Urothelium cell line (cell line): ENCODE measurements around the gene YEATS4.

Experiments used
- DNase-seq: peaks from one replicate; pipeline ENCODE4 v3.0.0; 2011; ENCODE audit warnings: low spot score, mixed read lengths
- FAIRE-seq: peaks from 2 replicates; lab custom pipeline; 2011; peaks lifted over from hg19 to GRCh38; lab: Jason Lieb, UNC

Gene YEATS4

DNA sequence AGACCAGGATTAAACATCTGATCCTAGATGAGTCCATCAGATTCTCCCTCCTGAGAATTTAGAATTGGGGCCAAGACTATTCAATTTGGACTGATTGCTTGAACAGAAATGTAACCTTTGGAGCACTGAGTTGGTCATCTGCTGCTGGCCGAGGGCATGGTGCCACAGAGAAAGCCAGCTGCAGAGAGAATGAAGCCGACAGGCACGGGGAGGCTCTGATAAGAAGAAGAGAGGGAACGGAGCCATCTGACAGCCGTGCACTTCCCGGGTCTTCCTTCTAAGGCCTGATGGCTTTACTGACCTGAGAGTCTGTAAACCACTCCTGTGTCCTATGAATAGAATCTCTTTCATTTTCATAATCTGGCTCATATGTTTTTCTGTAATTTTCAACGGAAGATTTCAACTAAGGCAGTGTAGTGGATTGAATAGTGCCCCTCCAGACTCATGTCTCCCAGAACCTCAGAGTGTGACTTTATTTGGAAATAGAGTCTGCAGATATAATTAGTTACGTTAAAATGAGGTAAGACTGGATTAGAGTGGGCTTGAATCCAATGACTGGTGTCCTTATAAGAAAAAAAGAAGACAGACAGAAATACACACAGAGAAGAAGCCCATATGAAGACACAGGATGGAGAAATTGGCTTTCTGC lies 71.5 kb downstream of the YEATS4 start:
- DNase-seq, result no peak
- no peak for FAIRE-seq

DNA sequence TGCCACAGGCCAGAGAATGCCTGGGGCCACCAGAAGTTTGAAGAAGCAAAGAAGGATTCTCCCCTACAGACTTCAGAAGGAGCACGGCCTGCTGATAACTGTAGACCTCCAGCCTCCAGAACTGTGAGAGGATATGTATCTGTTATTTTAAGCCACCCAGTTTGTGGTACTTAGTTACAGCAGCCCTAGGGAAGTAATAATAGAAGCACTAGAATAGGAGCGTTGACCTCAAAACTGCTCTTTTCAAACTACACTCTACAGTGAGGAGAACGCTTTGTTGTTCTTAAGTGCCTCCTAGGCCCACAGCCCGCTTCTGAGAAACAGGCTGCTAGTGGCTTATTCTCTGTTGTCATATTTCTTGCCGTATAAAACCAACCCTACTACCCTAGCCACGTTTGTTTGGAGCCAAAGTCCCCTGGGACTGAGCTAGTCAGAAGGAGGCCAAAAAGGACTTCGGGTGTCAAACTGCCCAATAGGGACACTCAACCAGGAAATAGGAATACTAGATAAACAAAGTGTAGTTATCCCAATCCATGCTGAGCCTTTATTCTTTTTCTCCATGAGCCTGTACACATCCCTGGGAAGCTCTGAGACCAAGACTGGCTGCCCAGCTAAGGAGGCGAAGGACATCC lies 72.2 kb downstream of the YEATS4 start:
- no peak for DNase-seq
- FAIRE-seq, result no peak

DNA sequence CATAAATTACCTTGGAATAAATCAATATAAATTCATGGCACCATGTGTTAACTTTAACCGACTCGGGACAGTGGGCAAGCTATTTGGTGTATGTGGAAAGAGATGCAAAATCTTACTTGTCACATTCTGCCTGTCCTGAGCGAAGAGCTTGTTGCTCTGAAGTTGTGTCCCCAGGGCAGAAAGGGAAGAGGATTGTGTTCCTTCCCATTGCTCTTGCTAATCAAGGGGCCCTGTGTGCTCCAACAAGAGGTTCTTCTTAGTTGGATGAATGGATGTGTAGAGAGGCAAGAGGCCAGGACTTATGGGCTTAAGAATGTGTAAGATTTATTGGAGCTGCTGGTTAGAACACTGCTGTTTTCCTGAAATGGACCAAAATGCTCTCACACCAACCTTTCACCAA lies 74.1 kb downstream of the YEATS4 start:
- DNase-seq (no peak), FAIRE-seq (no peak)

DNA sequence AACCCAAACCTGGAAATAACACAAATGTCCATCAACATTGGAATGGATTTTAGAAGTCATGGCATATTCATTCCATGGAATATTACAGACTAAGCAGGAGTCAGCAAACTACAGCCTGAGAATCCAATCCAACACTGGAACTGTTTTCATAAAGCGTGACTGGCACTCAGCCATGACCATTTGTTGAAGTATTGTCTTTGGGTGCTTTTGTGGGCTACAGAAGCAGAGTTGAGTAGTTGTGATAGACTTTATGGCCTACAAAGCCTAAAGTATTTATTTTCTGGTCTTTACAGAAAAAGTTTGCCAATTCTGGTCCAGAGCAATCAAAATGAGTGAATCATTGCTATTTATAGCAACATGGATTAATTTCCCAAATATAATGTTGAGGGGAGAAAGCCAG lies 76.1 kb downstream of the YEATS4 start:
- FAIRE-seq (no peak), DNase-seq (no peak)

DNA sequence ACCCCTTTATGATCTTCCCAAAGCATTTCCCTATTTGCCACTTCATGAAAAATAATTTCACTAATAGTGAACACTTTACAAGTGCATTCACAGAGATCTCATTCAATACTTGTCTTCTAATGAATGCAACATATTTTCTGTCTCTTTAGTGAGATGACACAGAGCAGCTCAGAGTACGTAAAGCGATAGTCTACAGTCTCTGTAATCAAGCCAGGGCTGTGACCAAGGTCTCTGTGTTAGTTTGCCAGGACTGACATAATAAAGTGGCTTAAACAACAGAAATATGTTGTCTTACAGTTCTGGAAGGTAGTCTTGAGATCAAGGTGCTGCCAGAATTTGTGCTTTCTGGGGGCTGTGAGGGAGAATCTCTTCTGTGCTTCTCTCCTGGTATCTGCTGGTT lies 77.5 kb downstream of the YEATS4 start:
- no peak for DNase-seq
- FAIRE-seq, result no peak

DNA sequence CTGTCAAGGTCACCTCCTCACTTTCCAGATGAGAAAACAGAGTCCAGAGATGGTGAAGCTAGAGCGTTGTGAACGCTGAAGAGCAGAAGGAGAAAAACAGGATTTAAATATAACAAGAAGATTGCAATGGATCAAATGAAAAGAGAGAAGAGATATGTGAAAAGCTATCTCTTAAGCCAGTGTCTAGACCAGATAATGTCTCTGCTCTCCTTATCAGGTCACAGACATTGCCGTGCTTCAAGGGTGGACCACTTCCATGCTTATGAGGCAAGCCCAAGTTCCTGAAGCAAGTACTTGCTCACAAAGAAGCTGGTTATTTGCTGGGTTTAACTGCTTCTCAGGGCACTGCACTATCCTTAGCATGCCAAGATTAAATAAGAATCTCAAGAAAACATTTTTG lies 79.0 kb downstream of the YEATS4 start:
- DNase-seq (no peak), FAIRE-seq (no peak)

DNA sequence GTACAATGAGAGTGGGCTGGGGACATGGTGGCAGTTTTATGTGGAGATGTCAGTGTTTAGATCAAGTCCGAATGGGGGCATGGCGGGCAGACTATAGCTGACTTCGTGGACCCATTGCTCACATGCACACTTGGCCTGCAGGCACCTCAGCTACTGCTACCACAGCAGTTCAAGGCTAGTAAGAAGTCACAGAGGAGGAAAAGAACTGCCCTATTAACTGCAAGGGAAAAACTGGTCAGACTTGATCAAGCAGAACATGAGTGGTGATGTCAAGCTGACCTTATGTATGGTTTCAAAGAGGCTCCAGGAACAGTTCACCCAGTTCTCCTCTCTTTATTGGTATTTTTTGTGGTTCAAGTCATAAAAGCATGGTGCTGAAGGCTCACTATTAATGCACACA lies 80.5 kb downstream of the YEATS4 start:
- FAIRE-seq, result no peak
- no peak for DNase-seq
